ENCODE measurements around the gene ELMO1.

GRCh38 chr7:37111459-37111858, 337.2 kb downstream of the ELMO1 start:
- TF ChIP-seq ZNF384 (IDR thresholded peaks at IDR 0.05) (no peak), SP1 (IDR thresholded peaks at IDR 0.05) (no peak), BHLHE40 (IDR thresholded peaks at IDR 0.05; ENCODE audit: borderline replicate concordance) (no peak), NFRKB (IDR thresholded peaks at IDR 0.05) (no peak)
